Measurements from ENCODE around the gene BCAS3.

GRCh38 chr17:61225178-61225882, 547.7 kb downstream of the BCAS3 start:
- TF ChIP-seq CTCF (IDR thresholded peaks at IDR 0.05) = no peak
- no peak for TF ChIP-seq ZFX (IDR thresholded peaks at IDR 0.05; ENCODE audit: borderline replicate concordance)
